AG04449 (cell line): Measurements from ENCODE around the gene TMEM125.

Source experiments
- CTCF ChIA-PET: fragments of 350-600 bp; formaldehyde crosslinking; extraction: SDS; loops from one replicate; lab custom pipeline; 2021; ENCODE audit warnings: antibody characterized with exemption; lab: Yijun Ruan, JAX
- POLR2A ChIA-PET: fragments of 400-600, 350-600 bp; formaldehyde crosslinking; extraction: SDS; loops from one replicate; lab custom pipeline; 2020; ENCODE audit warnings: antibody characterized with exemption, inconsistent platforms; lab: Yijun Ruan, JAX
- DNase-seq: peaks from one replicate; pipeline ENCODE4 v3.0.0-alpha.2; 2010; ENCODE audit warnings: low read depth, low spot score
- H3K4me3 ChIP-seq: 2 replicates; pipeline ENCODE4 v1.5.1; 2011; ENCODE audit warnings: low read depth, mild to moderate bottlenecking, control low read depth, low read length
- CTCF ChIP-seq: IDR thresholded peaks from one replicate; pipeline ENCODE4 v1.5.1; 2011; ENCODE audit warnings: mild to moderate bottlenecking, moderate library complexity, low read length, control low read depth, inconsistent platforms; ENCODE audit not compliant: insufficient read depth; ENCODE audit errors: missing control alignments

TMEM125 gene

DNA sequence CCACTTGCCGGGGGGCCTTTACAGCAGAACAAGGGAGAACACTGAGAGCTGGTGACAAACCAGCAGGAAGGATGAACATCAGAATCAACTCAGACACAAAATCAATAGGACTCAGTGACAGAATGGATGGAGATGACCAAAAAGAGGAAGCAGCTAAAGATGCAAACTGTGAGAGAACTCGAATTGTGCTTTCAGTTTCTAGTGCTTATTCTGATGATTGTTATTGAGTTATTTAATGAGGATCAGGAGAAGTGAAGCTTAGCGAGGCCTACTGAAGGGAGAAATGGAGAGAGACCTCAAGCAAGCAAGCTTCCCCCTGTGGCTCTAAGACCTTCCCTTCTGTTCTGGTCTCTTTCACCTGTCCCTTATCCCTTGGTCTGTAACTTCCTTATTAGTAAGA lies 30.3 kb upstream of the TMEM125 start:
- DNase-seq: no peak
- TF ChIP-seq CTCF: no peak
- POLR2A ChIA-PET: interaction anchor here (0.5 to 0.8 kb wide), 2 partner anchors 10 to 175 kb away, joined by 3 read pairs; no protein-coding TSS in a partner anchor

DNA sequence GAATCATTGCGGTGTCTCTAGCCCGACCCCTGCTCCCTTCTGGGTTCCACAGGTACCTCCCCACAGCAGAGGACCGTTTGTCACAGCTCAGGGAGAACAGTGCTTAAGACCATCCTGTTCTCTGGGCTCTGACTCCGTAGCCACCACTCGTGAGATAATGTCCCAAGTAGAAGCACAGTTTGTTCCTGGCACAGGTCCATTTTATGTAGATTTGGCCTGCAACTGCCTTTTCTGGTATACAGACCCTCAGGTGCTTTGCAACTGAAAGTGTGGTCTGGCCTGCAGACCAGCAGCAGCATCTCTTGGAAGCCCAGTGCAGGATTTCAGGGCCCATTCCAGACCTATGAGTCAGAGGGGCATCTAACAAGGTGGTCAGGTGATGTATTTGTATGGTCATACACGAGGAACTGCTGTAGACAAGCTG lies 28.4 kb upstream of the TMEM125 start:
- no peak overlapping the region for H3K4me3 ChIP-seq
- no peak for TF ChIP-seq CTCF
- no peak for DNase-seq
- CTCF ChIA-PET: interaction anchor here (3.3 to 7.6 kb wide), 2 partner anchors 12 to 173 kb away, joined by 12 to 72 read pairs; no protein-coding TSS in a partner anchor
- POLR2A ChIA-PET: no interaction called here

More for the DNA sequence above, 30.3 kb upstream of the TMEM125 start:
- H3K4me3 ChIP-seq: no peak overlapping the region
- CTCF ChIA-PET: interaction anchor here (0.7 to 7.6 kb wide), 15 partner anchors 8 to 201 kb away, joined by 3 to 72 read pairs (median 4); no protein-coding TSS in a partner anchor

DNA sequence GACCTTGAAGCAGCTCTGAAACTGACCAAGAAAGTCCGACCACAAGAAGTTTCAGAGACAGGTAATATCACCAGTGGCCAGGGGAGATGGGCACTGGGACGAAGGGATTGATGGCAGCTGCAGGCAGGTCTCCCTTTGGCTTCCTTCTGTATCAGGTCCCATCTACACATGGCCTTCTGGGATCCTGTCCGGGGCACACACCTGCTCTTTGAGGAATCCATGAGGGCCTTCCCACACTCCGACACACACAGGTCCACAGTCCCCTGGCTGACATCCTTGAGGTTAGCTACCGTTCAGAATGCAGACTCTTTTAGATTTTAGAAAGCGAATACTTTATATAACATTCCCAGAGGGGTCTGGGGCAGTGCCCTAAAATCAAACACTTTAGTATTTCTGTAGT lies 26.5 kb upstream of the TMEM125 start:
- CTCF ChIA-PET: interaction anchor here (0.8 to 3.3 kb wide), 6 partner anchors 10 to 171 kb away, joined by 3 to 12 read pairs (median 6); no protein-coding TSS in a partner anchor
- no peak for DNase-seq
- POLR2A ChIA-PET: no interaction called here
- TF ChIP-seq CTCF: no peak
- no peak overlapping the region for H3K4me3 ChIP-seq

GRCh38 chr1:43246466-43247213 lies 23.1 kb upstream of the TMEM125 start:
- no peak for DNase-seq
- TF ChIP-seq CTCF: no peak
- POLR2A ChIA-PET: no interaction called here
- no peak overlapping the region for H3K4me3 ChIP-seq
- CTCF ChIA-PET: no interaction called here

- DNase-seq: no peak
- ChIA-PET CTCF (no interaction called here), POLR2A (no interaction called here)
- TF ChIP-seq CTCF: no peak
- H3K4me3 ChIP-seq: no peak overlapping the region
Observed at GRCh38 chr1:43247256-43247921, 22.4 kb upstream of the TMEM125 start.

DNA sequence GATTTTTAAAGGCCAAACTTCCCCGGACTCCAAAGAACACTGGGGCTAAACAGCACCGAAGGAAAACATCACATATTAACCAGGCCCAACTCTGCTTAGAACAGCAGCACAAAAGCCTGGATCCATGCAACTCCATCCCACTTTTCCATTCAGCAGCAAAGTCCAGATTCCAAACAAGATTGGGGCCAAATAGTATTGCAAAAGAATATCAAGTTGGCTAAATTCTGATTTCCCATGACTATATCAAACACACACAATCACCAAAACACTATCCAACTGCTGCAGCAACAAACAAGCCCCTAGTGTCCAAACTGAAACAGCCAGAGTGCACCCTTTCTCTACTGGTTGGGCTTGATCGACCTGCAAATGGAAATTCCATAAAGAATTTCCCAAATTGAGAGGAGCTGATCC lies 19.4 kb upstream of the TMEM125 start:
- CTCF ChIA-PET: no interaction called here
- POLR2A ChIA-PET: no interaction called here
- DNase-seq: no peak
- H3K4me3 ChIP-seq: no peak overlapping the region
- TF ChIP-seq CTCF: no peak
